Breast epithelium (tissue), 3 donors: ENCODE data around the gene MAP6.

Experiments
- CTCF ChIP-seq, 3 donors: fragments of 450-650 bp; IDR thresholded peaks; one replicate each; pipeline ENCODE4 v1.5.1; 2016 to 2017; ENCODE audit warnings: antibody characterized with exemption in 3 of 3, mild to moderate bottlenecking in 3 of 3, moderate library complexity in 3 of 3
- POLR2A ChIP-seq: fragments of 450-650 bp; IDR thresholded peaks from one replicate; pipeline ENCODE4 v1.6.1; 2016; ENCODE audit warnings: antibody characterized with exemption, mild to moderate bottlenecking, moderate library complexity
- POLR2AphosphoS5 ChIP-seq, 3 donors: sonication (generic); formaldehyde crosslinking; IDR thresholded peaks; one replicate each; pipeline ENCODE4 v1.6.1; 2017; ENCODE audit warnings: antibody characterized with exemption in 3 of 3

DNA sequence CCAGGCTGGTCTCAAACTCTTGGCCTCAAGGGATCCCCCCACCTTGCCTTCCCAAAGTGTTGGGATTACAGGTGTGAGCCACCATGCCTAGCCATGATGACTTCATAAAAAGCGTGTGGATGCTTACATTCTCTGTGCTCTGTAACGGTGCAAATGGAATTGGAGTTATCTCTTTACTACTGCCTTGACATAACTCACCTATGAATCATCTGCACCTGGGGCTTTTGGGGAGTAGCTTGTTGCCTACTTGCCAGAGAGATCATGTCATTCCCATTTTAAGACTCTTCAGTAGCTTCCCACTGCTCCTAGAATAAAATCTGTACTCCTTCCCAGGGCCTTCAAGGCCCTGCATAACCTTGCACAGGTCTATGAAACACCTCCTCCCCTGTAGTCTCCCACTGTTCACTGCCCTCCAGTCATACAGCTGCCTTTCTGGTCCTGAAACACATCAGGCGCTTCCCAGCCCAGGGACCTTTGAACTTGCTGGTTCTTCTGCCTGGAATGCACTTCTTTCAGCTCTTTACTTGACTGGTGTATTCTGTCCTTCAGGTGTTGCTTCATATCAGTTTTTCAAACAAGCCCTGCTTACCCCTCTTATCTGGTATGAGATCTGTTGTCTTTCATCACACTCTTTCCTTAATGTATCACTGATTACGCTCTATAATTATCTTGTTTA lies 29.2 kb upstream of the MAP6 start:
- TF ChIP-seq POLR2A = no peak
- TF ChIP-seq CTCF (IDR thresholded peaks at IDR 0.05) = no peak
- TF ChIP-seq POLR2AphosphoS5 (IDR thresholded peaks at IDR 0.05) = no peak
